GM13976 (cell line): Measurements from ENCODE around the gene GPRIN2.

ENCODE experiments used
- DNase-seq: peaks from one replicate; pipeline ENCODE4 v3.0.0; 2012; ENCODE audit warnings: low spot score
- in situ Hi-C: fragments of 300-500 bp; cut with MboI; formaldehyde crosslinking; loops from one replicate; pipeline ENCODE4 v1.12.0; 2022; ENCODE audit warnings: low sequenced_read_pairs, mixed read lengths, inconsistent platforms; ENCODE audit not compliant: unreplicated experiment
- TF ChIP-seq, protein P1 (sequence below): IDR thresholded peaks from 2 replicates; pipeline ENCODE4 v1.5.1; 2012; ENCODE audit warnings: borderline replicate concordance, mild to moderate bottlenecking; ENCODE audit not compliant: insufficient read depth; ENCODE audit errors: extremely low read depth, missing control alignments, control extremely low read depth

Gene GPRIN2

GRCh38 chr10:46549171-46550075 lies 7.0 kb downstream of the GPRIN2 start:
- in situ Hi-C loops, result no loop called here
- DNase-seq, result no peak
- TF ChIP-seq, protein P1, sequence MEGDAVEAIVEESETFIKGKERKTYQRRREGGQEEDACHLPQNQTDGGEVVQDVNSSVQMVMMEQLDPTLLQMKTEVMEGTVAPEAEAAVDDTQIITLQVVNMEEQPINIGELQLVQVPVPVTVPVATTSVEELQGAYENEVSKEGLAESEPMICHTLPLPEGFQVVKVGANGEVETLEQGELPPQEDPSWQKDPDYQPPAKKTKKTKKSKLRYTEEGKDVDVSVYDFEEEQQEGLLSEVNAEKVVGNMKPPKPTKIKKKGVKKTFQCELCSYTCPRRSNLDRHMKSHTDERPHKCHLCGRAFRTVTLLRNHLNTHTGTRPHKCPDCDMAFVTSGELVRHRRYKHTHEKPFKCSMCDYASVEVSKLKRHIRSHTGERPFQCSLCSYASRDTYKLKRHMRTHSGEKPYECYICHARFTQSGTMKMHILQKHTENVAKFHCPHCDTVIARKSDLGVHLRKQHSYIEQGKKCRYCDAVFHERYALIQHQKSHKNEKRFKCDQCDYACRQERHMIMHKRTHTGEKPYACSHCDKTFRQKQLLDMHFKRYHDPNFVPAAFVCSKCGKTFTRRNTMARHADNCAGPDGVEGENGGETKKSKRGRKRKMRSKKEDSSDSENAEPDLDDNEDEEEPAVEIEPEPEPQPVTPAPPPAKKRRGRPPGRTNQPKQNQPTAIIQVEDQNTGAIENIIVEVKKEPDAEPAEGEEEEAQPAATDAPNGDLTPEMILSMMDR, result no peak

DNA sequence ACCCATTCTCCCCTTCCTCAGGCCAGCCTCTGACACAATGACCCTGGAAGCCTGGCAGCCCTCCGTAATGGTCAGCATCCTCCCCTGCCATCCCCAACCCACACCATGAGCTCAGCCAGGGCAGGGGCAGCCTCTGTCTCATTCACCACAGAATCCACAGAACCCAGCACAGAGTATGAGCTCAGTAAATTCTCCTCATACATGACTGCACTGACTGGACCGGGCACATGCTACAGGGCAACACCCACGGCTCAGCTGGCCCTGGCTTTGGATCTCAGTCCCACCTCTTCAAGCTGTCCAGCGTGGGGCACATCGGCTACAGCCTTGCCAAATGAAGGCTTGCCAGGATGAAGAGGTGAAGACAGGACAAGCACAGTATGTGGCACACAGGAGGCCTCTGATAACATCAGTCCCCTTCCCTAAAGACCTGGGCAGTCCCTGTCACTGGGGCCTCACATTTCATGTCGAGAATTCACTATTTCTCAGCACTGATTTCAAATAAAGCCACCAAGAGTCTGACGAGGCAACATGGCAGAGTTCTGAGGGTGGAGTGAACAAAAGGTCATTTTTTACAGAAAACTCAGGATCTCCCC lies 7.9 kb downstream of the GPRIN2 start:
- TF ChIP-seq, protein P1, result no peak
- in situ Hi-C loops, result no loop called here
- DNase-seq, result no peak

GRCh38 chr10:46547541-46548497 lies 8.6 kb downstream of the GPRIN2 start:
- DNase-seq, result no peak
- TF ChIP-seq, protein P1, result no peak
- in situ Hi-C loops, result no loop called here

GRCh38 chr10:46546591-46547540 lies 9.6 kb downstream of the GPRIN2 start:
- in situ Hi-C loops, result no loop called here
- DNase-seq, result no peak
- TF ChIP-seq, protein P1, result no peak

- no peak for DNase-seq
- in situ Hi-C loops, result no loop called here
- TF ChIP-seq, protein P1, result no peak
These were observed 10.4 kb downstream of the GPRIN2 start for GRCh38 chr10:46545861-46546590.
